ENCODE data around the gene ARSK.

The ARSK gene, protein sequence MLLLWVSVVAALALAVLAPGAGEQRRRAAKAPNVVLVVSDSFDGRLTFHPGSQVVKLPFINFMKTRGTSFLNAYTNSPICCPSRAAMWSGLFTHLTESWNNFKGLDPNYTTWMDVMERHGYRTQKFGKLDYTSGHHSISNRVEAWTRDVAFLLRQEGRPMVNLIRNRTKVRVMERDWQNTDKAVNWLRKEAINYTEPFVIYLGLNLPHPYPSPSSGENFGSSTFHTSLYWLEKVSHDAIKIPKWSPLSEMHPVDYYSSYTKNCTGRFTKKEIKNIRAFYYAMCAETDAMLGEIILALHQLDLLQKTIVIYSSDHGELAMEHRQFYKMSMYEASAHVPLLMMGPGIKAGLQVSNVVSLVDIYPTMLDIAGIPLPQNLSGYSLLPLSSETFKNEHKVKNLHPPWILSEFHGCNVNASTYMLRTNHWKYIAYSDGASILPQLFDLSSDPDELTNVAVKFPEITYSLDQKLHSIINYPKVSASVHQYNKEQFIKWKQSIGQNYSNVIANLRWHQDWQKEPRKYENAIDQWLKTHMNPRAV

DNA sequence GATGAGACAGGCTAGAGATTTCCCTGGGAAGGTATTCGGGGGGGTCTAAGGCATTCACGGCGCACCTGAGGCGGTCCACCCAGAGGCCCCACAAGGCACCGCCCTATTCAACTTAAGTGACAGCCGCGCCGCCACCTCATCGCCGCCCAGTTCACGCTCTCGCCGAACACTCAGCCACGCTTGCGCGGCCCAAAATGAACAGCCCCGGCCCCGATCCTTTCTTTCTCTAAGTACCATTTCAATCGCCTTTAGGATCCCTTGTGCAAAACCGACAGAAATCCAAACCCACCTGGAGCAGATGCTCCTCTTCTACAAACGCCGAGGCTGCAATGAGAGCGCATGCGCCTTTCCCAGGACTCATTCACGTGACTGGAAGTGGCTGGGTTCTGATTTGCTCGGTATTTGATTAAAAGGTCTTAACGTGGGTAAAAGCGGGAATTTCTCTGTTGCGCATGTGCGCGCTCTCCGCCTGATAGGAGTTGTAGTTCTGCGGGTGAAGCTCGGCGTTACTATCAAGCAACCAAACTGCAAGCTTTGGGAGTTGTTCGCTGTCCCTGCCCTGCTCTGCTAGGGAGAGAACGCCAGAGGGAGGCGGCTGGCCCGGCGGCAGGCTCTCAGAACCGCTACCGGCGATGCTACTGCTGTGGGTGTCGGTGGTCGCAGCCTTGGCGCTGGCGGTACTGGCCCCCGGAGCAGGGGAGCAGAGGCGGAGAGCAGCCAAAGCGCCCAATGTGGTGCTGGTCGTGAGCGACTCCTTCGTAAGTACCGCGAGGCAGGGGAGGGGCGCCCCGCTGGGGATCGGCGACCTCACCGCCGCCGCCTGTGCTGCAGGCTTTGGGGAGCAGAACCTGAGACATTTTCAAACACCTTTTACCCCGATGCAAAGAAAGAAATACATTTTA lies at the start of gene ARSK, which contains the start of gene SKIC3:
ARSK (plus strand) TSS at position 455 of the 902 bp plus-strand sequence; CDS start at position 633, 178 bp downstream.
SKIC3 (minus strand) TSS at position 331 of the 902 bp plus-strand sequence. CDS start 7,827 bp downstream, outside the sequence.
- H3K9me3 ChIP-seq (ENCODE audit: control insufficient read depth in 2 of 2, low read length in 2 of 2) = no peaks in the 10 kb centered on the region
- peaks cover 14 to 16% of the 10 kb centered on the region in 2 donors for H3K4me1 ChIP-seq (ENCODE audit: control insufficient read depth in 2 of 2, insufficient read depth in 2 of 2, low read length in 2 of 2)
- peak within 1 kb of the TSS; percentile 98 to 99 for H3K4me3 ChIP-seq (ENCODE audit: low read length in 2 of 2)
- H3K36me3 ChIP-seq (ENCODE audit: control insufficient read depth in 2 of 2, insufficient read depth in 2 of 2, low read length in 2 of 2) = peaks cover 0 to under 1% of the 10 kb centered on the region in 2 donors
- peak within 1 kb of the TSS; percentile 87 to 95 for H3K9ac ChIP-seq (ENCODE audit: low read depth in 1 of 2, low read length in 2 of 2)
- peak within 1 kb of the TSS; percentile 85 to 90 for H3K27ac ChIP-seq (ENCODE audit: low read depth in 2 of 2, low read length in 2 of 2)
- H3K27me3 ChIP-seq (ENCODE audit: control insufficient read depth in 2 of 2, insufficient read depth in 2 of 2, low read length in 2 of 2) = no peaks in the 10 kb centered on the region

- no peak overlapping the region for H3K4me3 ChIP-seq (ENCODE audit: low read length in 2 of 2)
- peaks cover 50 to 52% of the 10 kb centered on the region in 2 donors for H3K36me3 ChIP-seq (ENCODE audit: control insufficient read depth in 2 of 2, insufficient read depth in 2 of 2, low read length in 2 of 2)
- H3K4me1 ChIP-seq (ENCODE audit: control insufficient read depth in 2 of 2, insufficient read depth in 2 of 2, low read length in 2 of 2) = no peaks in the 10 kb centered on the region
- H3K9me3 ChIP-seq (ENCODE audit: control insufficient read depth in 2 of 2, low read length in 2 of 2) = no peaks in the 10 kb centered on the region
- no peak overlapping the region for H3K9ac ChIP-seq (ENCODE audit: low read depth in 1 of 2, low read length in 2 of 2)
- no peak overlapping the region for H3K27ac ChIP-seq (ENCODE audit: low read depth in 2 of 2, low read length in 2 of 2)
- H3K27me3 ChIP-seq (ENCODE audit: control insufficient read depth in 2 of 2, insufficient read depth in 2 of 2, low read length in 2 of 2) = no peaks in the 10 kb centered on the region
Observed at GRCh38 chr5:95508550-95508949, 46.4 kb upstream of the ARSK start.

DNA sequence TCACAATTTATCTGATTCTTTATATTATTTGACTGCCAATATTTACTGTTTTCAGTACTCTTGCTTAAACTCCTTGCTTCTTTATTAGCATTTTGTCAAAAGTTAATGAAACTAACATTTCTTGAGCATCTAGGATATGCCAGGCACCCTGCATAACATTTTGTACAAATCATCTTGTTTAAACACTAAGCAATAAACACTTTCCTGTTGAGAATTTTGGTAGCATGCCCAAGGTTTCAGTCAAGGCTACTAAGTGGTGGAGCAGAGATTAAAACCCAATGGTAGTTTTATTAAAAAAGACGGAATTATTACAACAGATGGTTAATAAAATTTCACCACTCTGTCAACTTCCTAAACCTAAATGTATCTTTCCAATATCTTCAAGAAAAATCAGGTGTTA lies 43.3 kb upstream of the ARSK start:
- Histone ChIP-seq H3K9ac (ENCODE audit: low read depth in 1 of 2, low read length in 2 of 2) (no peak overlapping the region), H3K27me3 (ENCODE audit: control insufficient read depth in 2 of 2, insufficient read depth in 2 of 2, low read length in 2 of 2) (no peaks in the 10 kb centered on the region), H3K4me1 (ENCODE audit: control insufficient read depth in 2 of 2, insufficient read depth in 2 of 2, low read length in 2 of 2) (no peaks in the 10 kb centered on the region), H3K27ac (ENCODE audit: low read depth in 2 of 2, low read length in 2 of 2) (no peak overlapping the region), H3K4me3 (ENCODE audit: low read length in 2 of 2) (no peak overlapping the region), H3K36me3 (ENCODE audit: control insufficient read depth in 2 of 2, insufficient read depth in 2 of 2, low read length in 2 of 2) (peaks cover 73 to 79% of the 10 kb centered on the region in 2 donors), H3K9me3 (ENCODE audit: control insufficient read depth in 2 of 2, low read length in 2 of 2) (no peaks in the 10 kb centered on the region)

DNA sequence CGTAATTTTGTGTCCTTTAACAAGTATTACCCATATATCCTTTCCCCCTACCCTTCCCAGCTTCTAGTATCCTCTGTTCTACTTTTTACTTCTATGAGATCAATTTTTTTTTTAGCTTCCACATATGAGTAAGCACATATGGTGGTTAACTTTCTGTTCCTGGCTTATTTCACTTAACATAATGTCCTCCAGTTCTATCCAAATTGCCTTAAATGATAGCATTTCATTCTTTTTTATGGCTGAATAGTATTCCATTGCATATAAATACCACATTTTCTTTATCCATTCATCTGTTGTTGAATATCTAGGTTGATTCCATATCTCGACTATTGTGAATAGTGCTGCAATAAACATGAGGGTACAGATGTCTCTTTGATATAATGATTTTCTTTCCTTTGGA lies 36.5 kb upstream of the ARSK start:
- H3K9me3 ChIP-seq (ENCODE audit: control insufficient read depth in 2 of 2, low read length in 2 of 2) = no peaks in the 10 kb centered on the region
- no peak overlapping the region for H3K4me3 ChIP-seq (ENCODE audit: low read length in 2 of 2)
- no peak overlapping the region for H3K9ac ChIP-seq (ENCODE audit: low read depth in 1 of 2, low read length in 2 of 2)
- H3K27ac ChIP-seq (ENCODE audit: low read depth in 2 of 2, low read length in 2 of 2) = no peak overlapping the region
- peaks cover 44 to 49% of the 10 kb centered on the region in 2 donors for H3K36me3 ChIP-seq (ENCODE audit: control insufficient read depth in 2 of 2, insufficient read depth in 2 of 2, low read length in 2 of 2)
- H3K27me3 ChIP-seq (ENCODE audit: control insufficient read depth in 2 of 2, insufficient read depth in 2 of 2, low read length in 2 of 2) = no peaks in the 10 kb centered on the region
- H3K4me1 ChIP-seq (ENCODE audit: control insufficient read depth in 2 of 2, insufficient read depth in 2 of 2, low read length in 2 of 2) = no peaks in the 10 kb centered on the region

DNA sequence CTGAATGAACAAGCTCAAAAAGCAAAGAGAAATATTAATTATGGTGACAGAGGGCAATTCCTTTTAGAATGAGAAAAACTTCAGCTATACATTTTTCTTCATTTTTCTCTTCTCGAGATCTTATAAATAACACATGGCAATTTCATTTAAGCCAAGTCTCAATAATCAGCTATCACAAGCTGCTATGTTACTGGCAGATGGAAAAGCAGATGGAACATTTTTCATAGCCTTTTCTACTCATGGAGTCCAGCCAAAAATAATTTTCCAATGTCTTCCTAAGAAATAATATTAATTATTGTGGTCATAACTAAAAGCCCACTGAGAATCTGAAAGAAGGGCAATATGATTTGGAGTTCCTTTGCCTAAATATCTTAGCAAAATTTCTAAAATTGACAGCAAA lies 35.8 kb upstream of the ARSK start:
- Histone ChIP-seq H3K36me3 (ENCODE audit: control insufficient read depth in 2 of 2, insufficient read depth in 2 of 2, low read length in 2 of 2) (peaks cover 39 to 44% of the 10 kb centered on the region in 2 donors), H3K27ac (ENCODE audit: low read depth in 2 of 2, low read length in 2 of 2) (no peak overlapping the region), H3K9ac (ENCODE audit: low read depth in 1 of 2, low read length in 2 of 2) (no peak overlapping the region), H3K27me3 (ENCODE audit: control insufficient read depth in 2 of 2, insufficient read depth in 2 of 2, low read length in 2 of 2) (no peaks in the 10 kb centered on the region), H3K9me3 (ENCODE audit: control insufficient read depth in 2 of 2, low read length in 2 of 2) (no peaks in the 10 kb centered on the region), H3K4me3 (ENCODE audit: low read length in 2 of 2) (no peak overlapping the region), H3K4me1 (ENCODE audit: control insufficient read depth in 2 of 2, insufficient read depth in 2 of 2, low read length in 2 of 2) (no peaks in the 10 kb centered on the region)

DNA sequence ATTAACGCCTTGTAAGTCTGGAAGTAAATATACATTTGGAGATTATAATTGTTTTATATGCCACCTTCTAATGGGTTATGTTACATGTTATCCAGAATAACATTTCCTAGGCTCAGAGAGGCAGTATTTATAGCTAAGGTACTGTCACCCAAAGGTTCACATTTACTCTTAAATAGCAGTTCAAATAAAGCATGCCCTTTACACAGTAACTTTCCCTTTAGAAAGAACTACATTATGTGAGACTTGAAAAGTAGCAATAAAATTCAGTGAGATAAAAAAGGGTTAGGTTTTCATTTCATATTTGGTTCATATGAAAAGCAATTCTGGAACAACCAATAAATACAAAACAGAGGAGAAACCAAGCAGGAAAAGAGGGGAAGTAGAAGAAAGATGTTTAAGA lies 35.2 kb upstream of the ARSK start:
- no peak overlapping the region for H3K9ac ChIP-seq (ENCODE audit: low read depth in 1 of 2, low read length in 2 of 2)
- peaks cover 35 to 38% of the 10 kb centered on the region in 2 donors for H3K36me3 ChIP-seq (ENCODE audit: control insufficient read depth in 2 of 2, insufficient read depth in 2 of 2, low read length in 2 of 2)
- H3K27ac ChIP-seq (ENCODE audit: low read depth in 2 of 2, low read length in 2 of 2) = no peak overlapping the region
- no peak overlapping the region for H3K4me3 ChIP-seq (ENCODE audit: low read length in 2 of 2)
- H3K9me3 ChIP-seq (ENCODE audit: control insufficient read depth in 2 of 2, low read length in 2 of 2) = no peaks in the 10 kb centered on the region
- no peaks in the 10 kb centered on the region for H3K4me1 ChIP-seq (ENCODE audit: control insufficient read depth in 2 of 2, insufficient read depth in 2 of 2, low read length in 2 of 2)
- H3K27me3 ChIP-seq (ENCODE audit: control insufficient read depth in 2 of 2, insufficient read depth in 2 of 2, low read length in 2 of 2) = no peaks in the 10 kb centered on the region

DNA sequence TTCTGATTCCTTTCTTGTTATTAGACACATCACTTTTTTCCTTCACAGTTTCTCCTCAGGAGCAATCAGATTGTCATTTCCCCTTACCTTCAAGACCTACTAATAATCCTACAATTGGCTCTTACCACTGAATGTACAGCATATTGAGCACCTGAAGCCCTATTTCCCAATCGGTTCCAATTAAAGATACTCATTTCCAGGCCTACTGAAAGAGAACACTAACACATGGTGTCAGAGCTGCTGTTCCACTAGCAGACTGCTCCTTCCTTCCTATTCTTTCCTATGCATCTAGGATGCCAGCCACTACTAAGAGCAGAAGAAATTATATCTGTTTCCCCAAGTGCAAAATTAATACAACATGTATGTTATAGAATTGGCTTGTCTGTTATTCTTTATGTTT lies 34.7 kb upstream of the ARSK start:
- no peaks in the 10 kb centered on the region for H3K4me1 ChIP-seq (ENCODE audit: control insufficient read depth in 2 of 2, insufficient read depth in 2 of 2, low read length in 2 of 2)
- H3K27me3 ChIP-seq (ENCODE audit: control insufficient read depth in 2 of 2, insufficient read depth in 2 of 2, low read length in 2 of 2) = no peaks in the 10 kb centered on the region
- H3K36me3 ChIP-seq (ENCODE audit: control insufficient read depth in 2 of 2, insufficient read depth in 2 of 2, low read length in 2 of 2) = peaks cover 30 to 33% of the 10 kb centered on the region in 2 donors
- no peak overlapping the region for H3K9ac ChIP-seq (ENCODE audit: low read depth in 1 of 2, low read length in 2 of 2)
- H3K9me3 ChIP-seq (ENCODE audit: control insufficient read depth in 2 of 2, low read length in 2 of 2) = no peaks in the 10 kb centered on the region
- no peak overlapping the region for H3K27ac ChIP-seq (ENCODE audit: low read depth in 2 of 2, low read length in 2 of 2)
- no peak overlapping the region for H3K4me3 ChIP-seq (ENCODE audit: low read length in 2 of 2)

GRCh38 chr5:95524423-95524822 lies 30.5 kb upstream of the ARSK start:
- no peaks in the 10 kb centered on the region for H3K9me3 ChIP-seq (ENCODE audit: control insufficient read depth in 2 of 2, low read length in 2 of 2)
- no peak overlapping the region for H3K27ac ChIP-seq (ENCODE audit: low read depth in 2 of 2, low read length in 2 of 2)
- no peak overlapping the region for H3K9ac ChIP-seq (ENCODE audit: low read depth in 1 of 2, low read length in 2 of 2)
- no peaks in the 10 kb centered on the region for H3K27me3 ChIP-seq (ENCODE audit: control insufficient read depth in 2 of 2, insufficient read depth in 2 of 2, low read length in 2 of 2)
- no peaks in the 10 kb centered on the region for H3K4me1 ChIP-seq (ENCODE audit: control insufficient read depth in 2 of 2, insufficient read depth in 2 of 2, low read length in 2 of 2)
- H3K36me3 ChIP-seq (ENCODE audit: control insufficient read depth in 2 of 2, insufficient read depth in 2 of 2, low read length in 2 of 2) = peaks cover 19 to 30% of the 10 kb centered on the region in 2 donors
- no peak overlapping the region for H3K4me3 ChIP-seq (ENCODE audit: low read length in 2 of 2)

- H3K27ac ChIP-seq (ENCODE audit: low read depth in 2 of 2, low read length in 2 of 2) = no peak overlapping the region
Observed at GRCh38 chr5:95526871-95527270, 28.0 kb upstream of the ARSK start.

GRCh38 chr5:95528565-95528964 lies 26.3 kb upstream of the ARSK start:
- Histone ChIP-seq H3K4me1 (ENCODE audit: control insufficient read depth in 2 of 2, insufficient read depth in 2 of 2, low read length in 2 of 2) (no peaks in the 10 kb centered on the region), H3K36me3 (ENCODE audit: control insufficient read depth in 2 of 2, insufficient read depth in 2 of 2, low read length in 2 of 2) (peaks cover 16 to 25% of the 10 kb centered on the region in 2 donors), H3K9me3 (ENCODE audit: control insufficient read depth in 2 of 2, low read length in 2 of 2) (no peaks in the 10 kb centered on the region), H3K27me3 (ENCODE audit: control insufficient read depth in 2 of 2, insufficient read depth in 2 of 2, low read length in 2 of 2) (no peaks in the 10 kb centered on the region), H3K27ac (ENCODE audit: low read depth in 2 of 2, low read length in 2 of 2) (no peak overlapping the region), H3K9ac (ENCODE audit: low read depth in 1 of 2, low read length in 2 of 2) (no peak overlapping the region), H3K4me3 (ENCODE audit: low read length in 2 of 2) (no peak overlapping the region)

More at GRCh38 chr5:95526871-95527270, 28.0 kb upstream of the ARSK start:
- H3K4me3 ChIP-seq (ENCODE audit: low read length in 2 of 2) = no peak overlapping the region
- no peaks in the 10 kb centered on the region for H3K27me3 ChIP-seq (ENCODE audit: control insufficient read depth in 2 of 2, insufficient read depth in 2 of 2, low read length in 2 of 2)
- H3K9me3 ChIP-seq (ENCODE audit: control insufficient read depth in 2 of 2, low read length in 2 of 2) = no peaks in the 10 kb centered on the region
- no peaks in the 10 kb centered on the region for H3K4me1 ChIP-seq (ENCODE audit: control insufficient read depth in 2 of 2, insufficient read depth in 2 of 2, low read length in 2 of 2)
- no peak overlapping the region for H3K9ac ChIP-seq (ENCODE audit: low read depth in 1 of 2, low read length in 2 of 2)
- H3K36me3 ChIP-seq (ENCODE audit: control insufficient read depth in 2 of 2, insufficient read depth in 2 of 2, low read length in 2 of 2) = peaks cover 16 to 32% of the 10 kb centered on the region in 2 donors
